Hematopoietic multipotent progenitor cell treated with erythropoietin and hydrocortisone succinate and interleukin-3 and kit ligand, for 8 days (in vitro differentiated cells): ENCODE data around the gene CYBRD1.
"Not testable (repeated sequence)": the region's sequence is repeated elsewhere in the genome, so short reads cannot be mapped to it uniquely, and the experiment has no call there.

Experiments used
- DNase-seq: peaks from one replicate; pipeline ENCODE4 v3.0.0-alpha.2; 2015

The CYBRD1 gene, protein sequence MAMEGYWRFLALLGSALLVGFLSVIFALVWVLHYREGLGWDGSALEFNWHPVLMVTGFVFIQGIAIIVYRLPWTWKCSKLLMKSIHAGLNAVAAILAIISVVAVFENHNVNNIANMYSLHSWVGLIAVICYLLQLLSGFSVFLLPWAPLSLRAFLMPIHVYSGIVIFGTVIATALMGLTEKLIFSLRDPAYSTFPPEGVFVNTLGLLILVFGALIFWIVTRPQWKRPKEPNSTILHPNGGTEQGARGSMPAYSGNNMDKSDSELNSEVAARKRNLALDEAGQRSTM

DNA sequence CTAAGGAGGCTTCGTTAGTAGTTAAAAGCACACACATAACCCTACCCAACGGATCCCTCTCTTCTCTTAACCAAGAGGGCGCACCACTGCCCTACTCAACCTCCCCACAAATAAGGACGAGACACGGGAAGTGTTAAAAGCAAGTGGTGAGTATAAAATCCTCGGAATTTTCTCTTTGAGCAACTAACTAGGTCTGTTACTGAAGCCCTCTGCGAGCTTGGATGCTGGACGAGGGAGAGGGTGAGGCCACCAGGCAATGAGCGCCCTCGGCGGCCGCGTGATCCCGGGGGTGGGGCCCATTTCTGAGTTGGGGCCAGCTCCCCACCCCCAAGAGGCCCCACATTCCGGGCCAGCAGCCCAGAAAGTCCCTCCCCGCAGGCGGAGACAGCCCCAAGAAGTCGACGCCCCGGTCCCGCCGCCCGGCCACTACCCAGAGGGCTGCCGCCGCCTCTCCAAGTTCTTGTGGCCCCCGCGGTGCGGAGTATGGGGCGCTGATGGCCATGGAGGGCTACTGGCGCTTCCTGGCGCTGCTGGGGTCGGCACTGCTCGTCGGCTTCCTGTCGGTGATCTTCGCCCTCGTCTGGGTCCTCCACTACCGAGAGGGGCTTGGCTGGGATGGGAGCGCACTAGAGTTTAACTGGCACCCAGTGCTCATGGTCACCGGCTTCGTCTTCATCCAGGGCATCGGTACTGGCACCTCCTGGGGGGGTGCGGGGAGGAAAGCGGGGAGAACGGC, at the start of gene CYBRD1:
CYBRD1 (plus strand) TSS at position 423 of the 736 bp plus-strand sequence; CDS start at position 495, 72 bp downstream.
- DNase-seq, result peak; percentile 92

DNA sequence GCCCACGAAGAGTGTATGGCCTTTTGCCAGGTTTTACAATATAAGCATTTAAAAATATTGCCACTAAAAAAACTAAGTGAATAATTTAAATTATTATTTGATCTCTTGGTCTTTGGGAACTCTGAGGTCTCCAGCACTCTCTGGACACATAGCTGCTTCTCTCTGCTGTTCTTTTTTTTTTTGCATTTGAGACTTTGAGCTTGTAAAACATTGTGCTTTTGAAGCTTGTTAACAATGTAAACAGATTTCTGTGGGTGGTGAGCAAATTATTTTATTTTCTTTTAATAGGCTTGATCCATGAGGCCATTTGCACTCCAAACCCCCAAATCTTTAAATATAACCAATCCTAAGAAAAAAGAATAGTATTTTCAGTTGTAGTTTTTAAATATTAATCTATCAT, 46.3 kb upstream of the CYBRD1 start:
- no peak for DNase-seq

DNA sequence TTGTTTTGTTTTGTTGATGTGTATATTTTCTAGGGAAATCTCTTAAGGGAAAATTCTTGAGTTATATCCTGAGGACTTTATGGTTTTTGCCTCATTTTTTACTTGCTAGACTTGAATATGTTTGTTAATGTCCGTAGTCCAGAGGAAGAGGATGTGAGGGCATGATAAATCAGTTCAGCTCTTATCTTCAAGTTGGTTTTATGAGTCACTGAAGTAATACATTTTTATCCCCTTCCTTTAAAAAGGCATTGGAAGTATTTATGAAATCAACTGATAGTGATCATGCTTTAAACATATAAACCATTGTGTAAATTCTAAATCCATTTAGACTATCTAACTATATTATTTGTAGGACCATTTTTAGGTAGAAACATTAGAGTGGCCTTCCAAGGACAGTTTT, 43.9 kb upstream of the CYBRD1 start:
- no peak for DNase-seq

DNA sequence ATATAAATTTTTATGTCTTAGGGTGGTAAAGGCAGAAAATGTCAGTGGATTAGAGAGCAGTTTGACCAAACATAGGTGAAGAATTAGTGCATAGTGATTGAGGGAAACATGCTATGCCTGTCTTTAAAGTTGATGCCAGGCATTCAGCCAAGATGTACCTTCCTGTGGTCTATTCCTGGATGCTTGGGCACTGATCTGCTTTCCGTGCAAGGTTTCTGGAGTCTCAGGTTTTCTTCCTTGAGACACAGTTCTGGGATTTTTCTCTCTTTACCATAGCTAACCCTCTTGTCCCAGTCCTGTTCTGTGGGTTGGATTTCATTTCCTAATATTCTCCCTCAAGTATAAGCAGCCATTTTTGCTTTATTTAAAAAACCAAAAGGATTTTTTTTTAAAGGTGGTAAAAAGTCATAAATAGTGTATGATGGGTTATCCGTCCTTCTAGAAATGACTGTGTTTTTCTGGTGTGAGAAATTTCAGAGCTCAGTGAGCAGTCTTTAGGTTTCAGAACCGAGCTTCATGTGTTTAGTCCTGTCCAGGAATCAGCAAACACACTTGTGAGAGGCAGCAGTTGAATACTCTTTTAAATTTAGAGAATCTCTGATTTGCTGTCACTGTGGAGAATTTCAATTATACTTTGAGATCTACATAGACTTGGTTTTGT, 43.0 kb upstream of the CYBRD1 start:
- DNase-seq, result no peak

DNA sequence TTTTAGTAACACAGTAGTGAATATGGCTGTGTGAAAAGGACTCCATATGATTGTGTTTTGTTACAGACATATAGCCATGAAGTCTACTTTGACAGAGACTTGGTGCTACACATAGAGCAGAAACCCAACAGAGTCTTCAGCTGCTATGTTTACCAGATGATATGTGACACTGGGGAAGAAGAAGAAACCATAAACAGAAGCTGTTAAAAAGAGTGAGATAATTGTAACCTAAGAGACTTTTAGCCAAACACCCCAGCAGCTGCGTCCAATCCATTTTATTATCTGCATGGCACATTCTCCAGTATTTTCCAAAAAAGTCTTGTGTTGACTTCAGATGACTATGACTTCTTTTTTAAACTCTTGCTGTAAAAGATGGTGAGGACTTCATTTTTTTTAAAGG, 41.4 kb upstream of the CYBRD1 start:
- no peak for DNase-seq

DNA sequence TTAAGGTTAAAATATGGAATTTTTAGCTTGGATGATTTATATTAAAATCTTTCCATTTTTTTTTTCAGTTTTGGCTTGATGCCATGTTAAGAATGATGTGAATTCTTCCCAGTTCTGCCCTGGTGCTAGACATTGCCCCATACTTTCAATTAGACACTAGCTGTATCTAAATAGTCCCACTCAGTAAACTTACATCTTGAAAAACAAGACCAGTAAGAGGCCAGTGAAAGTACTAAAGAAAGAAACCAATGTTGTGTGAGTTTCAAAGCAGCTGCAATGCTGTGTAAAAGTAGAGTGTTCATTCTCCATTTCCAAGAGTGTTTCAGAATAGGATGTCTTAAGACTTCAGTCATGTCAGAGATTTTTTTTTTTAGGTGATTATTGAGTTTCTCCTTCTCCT, 40.0 kb upstream of the CYBRD1 start:
- no peak for DNase-seq

DNA sequence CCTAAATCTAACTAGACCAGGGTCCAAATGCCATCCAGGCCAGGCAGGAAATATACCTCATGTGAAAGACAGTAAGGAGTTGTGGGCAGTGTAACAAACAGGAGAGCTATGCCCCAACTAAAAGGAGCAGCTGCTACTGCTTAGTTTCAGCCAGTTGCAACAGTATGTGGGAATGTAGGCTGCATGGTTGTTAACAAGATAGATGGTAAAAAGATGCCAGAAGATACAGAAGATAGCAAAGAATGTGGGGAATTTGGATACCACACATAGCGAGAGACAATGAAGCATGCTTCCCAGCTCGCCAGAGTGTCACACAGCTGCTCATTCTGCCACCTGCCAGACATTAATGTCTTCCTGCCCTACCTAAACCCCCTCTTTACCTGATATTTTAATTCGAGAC, 39.4 kb upstream of the CYBRD1 start:
- no peak for DNase-seq

DNA sequence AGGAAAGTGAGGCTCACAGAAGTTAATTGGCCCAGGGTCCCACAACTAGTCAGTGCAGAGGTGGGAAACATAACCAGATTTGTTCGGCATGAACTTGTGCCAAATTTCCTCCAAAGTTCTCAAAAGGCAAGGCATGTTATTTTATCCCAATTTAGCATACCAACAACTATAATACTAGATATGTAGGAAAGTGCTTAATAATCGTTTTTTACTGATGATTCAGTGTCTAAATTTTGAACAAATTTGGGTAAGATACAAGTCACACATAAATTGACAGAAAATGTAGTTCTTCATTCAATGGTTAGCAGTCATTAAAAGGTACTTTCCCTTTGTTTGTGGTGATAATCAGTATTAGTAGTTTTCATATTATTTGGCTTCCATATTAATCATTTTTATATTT, 38.5 kb upstream of the CYBRD1 start:
- DNase-seq, result no peak

DNA sequence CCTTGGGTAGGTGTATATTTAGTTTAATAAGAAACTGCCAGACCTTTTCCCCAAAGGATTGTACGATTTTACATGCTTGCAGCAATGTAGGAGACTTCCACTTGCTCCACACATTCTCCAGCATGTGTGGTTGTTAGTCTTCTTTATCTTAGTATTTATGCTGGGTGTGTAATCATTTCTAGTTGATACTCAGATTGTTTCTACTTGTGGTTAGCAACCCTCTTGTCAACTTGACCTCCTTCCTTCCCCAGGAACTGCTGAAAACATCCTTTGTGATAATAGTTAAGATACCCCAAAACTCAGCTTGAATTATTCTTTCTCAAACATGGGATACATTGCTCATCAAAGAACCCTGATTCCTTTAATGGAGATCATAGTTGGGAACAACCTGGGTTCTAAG, 37.2 kb upstream of the CYBRD1 start:
- DNase-seq, result no peak

DNA sequence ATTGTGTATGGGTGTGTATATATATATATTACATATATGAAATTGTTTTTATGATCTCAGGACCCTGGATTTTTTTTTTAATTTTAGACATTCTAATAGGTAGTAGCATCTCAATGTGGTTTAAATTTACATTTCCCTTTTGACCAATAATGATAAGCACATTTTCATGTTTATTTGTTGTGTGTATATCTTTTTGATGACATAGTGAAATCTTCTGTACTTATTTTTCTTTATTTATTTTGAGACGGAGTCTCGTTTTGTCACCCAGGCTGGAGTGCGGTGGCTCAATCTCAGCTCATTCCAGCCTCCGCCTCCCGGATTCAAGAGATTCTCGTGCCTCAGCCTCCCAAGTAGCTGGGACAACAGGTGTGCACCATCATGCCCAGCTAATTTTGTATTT, 35.1 kb upstream of the CYBRD1 start:
- DNase-seq, result no peak

DNA sequence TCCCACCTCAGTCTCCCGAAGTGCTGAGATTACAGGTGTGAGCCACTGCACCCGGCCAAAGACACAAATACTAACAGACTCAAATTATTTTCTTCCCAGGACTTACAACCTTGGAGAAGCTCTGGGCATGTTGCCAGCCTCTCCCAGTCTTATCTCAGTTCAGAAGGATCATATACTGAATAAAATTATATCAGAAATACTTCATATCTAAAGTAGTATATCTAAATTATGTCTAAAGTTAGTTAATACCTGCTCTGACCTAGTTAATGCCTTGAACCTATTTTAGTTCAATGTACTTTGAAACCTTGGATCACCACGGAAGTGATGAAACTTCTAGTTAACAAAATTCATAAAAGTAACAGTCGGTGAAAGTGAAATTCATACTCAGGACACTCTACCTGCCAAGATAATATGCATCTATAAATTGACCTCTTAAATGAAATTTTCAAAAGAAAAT, 34.4 kb upstream of the CYBRD1 start:
- DNase-seq, result no peak

DNA sequence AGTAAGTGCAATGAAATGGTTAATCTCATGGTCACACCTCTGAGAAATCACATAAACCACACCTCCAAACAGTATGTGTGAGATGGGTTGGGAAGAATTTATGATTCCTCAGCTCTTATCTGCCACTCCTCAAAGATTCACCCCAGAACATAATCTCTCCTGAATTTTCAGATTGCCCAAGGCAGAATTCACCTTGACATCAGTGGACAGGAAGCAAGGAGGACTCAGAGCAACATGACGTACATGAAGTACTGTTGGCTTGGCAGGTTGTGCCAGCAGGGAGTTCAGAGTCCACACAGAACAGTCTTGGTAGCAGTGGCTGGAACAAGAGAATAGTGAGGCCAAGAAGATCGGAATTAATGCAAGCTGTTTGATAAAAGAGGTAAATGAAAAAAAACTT, 31.7 kb upstream of the CYBRD1 start:
- DNase-seq, result no peak

DNA sequence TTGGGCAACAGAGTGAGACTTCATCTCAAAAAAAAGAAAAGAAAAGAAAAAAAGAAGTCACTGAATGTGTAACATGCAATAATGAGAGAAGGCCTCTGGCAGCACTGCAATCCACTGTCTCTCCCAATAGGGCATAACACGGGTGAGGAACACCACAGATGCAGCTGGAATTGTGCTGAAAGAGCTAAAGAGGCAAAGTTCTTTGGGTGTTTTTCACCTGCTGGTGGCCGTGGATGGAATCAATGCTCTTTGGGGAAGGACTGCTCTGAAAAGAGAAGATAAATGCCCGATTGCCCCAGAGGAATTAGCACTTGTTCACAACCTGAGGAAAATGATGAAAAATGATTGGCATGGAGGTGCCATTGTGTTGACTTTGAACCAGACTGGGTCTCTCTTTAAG, 31.0 kb upstream of the CYBRD1 start:
- DNase-seq, result peak; percentile 43

DNA sequence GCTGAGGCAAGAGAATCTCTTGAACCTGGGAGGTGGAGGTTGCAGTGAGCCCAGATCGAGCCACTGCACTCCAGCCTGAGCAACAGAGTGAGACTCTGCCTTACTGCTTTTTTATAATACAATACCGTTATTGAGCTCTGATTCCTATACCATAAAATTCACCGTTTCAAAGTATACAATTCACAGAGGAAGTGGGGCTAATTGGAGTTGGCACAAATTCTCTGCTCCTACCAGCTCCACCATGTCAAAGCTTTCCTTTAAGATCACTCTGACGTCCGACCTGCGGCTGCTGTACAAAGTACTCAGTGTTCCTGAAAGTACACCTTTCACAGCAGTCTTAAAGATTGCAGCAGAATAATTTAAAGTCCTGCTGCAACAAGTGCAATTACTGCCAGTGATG, 29.6 kb upstream of the CYBRD1 start:
- DNase-seq, result no peak

DNA sequence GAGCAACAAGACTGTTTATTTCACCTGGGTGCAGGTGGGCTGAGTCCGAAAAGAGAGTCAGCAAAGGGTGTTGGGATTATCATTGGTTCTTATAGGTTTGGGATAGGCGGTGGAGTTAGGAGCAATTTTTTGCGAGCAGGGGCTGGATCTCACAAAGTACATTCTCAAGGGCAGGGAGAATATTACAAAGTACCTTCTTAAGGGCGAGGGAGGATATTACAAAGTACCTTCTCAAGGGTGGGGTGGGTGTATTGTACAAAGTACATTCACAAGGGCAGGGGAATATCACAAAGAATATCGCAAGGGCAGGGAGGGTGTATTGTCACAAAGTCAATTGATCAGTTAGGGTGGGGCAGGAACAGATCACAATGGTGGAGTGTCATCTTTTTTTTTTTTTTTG, 24.6 kb upstream of the CYBRD1 start:
- not testable (repeated sequence) for DNase-seq

DNA sequence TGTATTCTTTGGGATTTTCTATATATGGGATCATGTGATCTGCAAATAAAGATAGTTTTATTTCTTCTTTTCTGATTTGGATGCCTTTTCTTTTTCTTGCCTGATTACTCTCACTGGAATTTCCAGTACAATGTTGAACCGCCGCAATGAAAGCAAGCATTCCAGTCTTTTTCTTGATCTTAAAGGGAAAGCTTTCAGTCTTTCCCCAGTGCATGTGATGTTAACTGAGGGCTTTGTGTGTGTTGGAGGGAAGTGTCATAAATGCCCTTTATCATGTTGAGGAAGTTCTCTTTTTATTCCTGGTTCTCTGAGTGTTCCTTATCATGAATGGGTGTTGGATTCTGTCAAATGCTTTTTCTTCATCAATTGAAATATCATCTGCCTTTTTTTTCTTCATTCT, 16.9 kb upstream of the CYBRD1 start:
- DNase-seq, result no peak

DNA sequence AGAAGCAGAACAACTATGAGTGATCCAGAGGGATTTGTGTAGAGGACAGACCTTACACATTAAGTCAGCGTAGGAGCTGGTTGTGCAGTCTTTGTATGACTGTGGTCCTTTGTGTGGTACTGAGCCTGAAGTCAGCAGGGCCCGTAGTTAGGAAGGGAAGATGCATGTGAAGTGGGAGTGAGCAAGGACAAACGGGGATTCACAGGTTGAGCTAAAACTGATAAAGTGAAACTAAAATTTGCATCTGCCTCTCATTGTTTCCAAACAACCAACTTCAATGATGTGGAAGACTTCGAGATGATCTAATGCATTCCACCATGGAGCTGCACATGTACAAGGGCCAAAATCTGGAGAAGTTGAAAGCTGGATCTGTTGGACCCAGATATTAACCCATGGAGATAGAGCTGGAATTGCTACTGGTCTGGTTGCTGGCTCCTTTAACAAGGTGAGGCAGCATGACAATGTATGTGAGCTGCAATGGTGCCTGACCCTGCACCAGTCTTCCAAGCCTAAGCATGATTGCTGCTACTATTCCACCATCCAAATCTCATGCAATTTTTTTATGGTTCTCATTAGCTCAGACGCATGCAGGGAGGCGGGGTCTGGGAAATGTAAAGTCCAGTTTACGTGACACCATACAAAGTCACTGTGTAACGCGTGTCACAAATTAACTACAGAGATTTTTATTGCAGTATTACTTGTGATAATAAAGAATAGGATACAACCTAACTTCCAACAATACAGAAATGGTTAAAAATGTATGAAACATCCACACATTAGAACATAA, 12.1 kb upstream of the CYBRD1 start:
- DNase-seq, result no peak

DNA sequence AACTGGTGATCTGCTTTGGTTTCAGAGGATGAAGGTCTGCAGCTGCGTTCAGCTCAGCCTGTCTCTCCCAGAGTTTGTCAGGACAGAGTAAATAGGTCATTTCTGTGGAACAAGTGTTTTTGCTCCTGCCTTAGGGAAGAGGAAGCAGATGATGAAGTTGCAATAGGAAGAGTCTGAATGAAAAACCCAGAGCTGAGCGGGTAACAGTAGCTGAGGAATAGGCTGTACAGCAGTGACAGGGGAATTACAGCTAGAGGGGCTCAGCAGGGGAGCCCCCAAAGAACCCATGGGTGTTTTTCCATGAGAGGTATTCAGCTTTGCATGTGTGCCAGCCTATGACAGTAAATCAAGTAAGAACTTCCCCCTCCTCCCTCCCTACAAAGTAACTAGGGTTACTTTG, 10.3 kb upstream of the CYBRD1 start:
- peak; percentile 36 for DNase-seq

DNA sequence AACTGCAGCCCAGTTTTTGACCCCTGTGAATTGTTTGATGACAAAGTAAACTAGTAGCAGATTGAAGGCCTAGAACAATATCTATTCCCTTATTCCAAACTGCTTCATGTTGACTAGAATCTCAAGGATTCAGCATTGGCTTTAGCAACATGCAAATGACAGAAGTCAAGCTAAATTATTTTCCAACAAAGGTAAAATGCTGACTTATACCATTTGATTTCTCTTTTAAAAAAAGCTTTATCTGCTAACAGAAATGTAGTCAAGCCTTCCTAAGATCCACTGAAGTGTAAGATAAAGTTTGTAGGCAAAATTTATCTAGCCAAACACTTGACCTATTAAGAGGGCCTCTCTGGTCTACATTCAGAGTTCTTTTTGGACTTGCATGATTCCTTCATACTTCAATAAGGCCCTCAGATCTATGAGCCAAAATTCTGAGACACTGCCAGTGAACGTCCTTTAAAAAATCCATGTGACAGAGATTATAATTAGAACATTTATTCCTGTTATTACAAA, 9.5 kb upstream of the CYBRD1 start:
- DNase-seq, result peak; percentile 72

DNA sequence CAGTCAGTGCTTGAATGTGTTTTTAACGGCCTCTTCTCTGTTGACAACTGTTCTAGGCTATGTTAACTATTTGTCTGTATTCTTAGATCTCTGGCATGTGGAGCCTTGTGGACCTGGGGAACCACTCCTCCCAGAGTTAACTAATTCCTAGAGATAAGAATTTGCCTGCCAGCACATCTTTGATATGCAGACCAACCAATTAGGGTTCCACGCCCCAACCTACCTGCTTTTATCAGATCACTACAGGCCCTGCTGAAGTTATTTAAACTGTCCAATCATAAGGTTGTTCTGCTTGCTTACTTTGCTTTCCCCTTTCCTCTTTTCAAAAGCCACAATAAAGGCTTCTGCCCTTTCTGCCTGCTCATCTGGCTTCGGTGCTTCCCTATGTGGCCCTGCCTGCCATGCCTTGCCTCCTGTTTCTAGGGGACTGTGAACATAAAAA, 8.5 kb upstream of the CYBRD1 start:
- DNase-seq, result peak; percentile 95

DNA sequence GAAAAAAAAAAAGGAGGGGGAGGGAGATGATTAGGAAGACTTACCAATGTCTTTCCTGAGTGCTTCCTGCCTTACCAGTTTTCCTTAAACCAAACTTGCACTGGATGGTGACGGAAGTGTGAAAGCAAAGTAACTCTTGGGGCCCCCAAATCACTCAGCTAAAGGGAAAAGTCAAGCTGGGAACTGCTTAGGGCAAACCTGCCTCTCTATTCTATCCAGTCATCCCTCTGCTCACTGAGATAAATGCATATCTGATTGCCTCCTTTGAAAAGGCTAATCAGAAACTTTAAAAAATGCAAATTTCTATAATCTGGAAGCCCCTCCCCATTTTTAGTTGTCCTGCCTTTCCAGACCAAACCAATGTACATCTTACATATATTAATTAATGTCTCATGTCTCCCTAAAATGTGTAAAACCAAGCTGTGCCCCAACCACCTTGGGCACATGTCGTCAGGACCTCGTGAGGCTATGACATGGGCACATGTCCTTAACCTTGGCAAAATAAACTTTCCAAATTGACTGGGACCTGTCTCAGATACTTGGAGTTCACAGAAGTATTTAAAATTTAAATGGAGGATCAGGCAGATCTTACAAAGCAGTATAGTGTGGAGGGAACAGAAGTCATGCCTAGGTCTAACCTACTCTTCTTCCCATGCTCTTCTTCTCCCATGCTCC, 7.2 kb upstream of the CYBRD1 start:
- peak; percentile 41 for DNase-seq

DNA sequence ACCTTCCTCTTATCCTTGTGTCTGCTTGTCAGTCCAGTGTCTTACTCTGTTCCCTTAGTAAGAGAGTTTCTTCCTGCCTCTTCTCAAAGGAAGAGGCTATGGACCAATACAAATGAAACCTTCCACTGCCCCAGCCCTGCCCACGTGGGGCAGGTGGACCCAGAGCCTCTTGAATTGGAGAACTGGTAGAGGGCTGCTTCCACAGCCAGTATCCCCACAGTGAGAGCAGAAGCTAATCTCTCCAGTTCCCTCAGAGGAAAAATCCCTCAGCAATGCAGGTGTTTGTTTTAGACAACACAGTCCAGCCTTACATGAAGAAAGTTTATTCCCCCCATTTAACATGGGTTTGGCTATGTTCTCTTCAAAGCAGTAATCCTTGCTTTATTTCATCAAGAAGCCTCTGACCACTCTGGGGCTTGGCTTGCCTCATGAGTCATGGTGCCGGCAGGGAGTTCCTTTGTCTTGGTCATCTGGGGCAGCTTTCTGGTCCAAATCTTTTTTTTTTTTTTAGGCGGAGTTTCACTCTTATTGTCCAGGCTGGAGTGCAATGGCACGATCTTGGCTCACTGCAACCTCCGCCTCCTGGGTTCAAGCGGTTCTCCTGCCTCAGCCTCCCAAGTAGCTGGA, 6.5 kb upstream of the CYBRD1 start:
- no peak for DNase-seq
